SK-N-SH treated with all-trans-retinoic acid at 6 μM for 48 hours (cell line): ENCODE measurements around the gene EPHB2.

Experiments
- ATAC-seq: fragments of 200-7000 bp; cut with Tn5 transposase; 3 replicates; pipeline ENCODE4 v1.9.1; 2020; ENCODE audit warnings: mild to moderate bottlenecking, moderate library complexity
- ARNTL ChIP-seq: fragments of 450-650 bp; formaldehyde crosslinking; IDR thresholded peaks from 2 replicates; pipeline ENCODE4 v1.5.0; 2020; ENCODE audit warnings: low read depth, mild to moderate bottlenecking, moderate library complexity, borderline replicate concordance
- BACH2 ChIP-seq: fragments of 250-450 bp; sonication (Bioruptor Pico); IDR thresholded peaks from 2 replicates; pipeline ENCODE4 v1.9.0; 2021; ENCODE audit warnings: mild to moderate bottlenecking, borderline replicate concordance
- CREB5 ChIP-seq: fragments of 250-450 bp; sonication (Bioruptor Pico); IDR thresholded peaks from 2 replicates; pipeline ENCODE4 v1.5.1; 2020; ENCODE audit warnings: low read depth, mild to moderate bottlenecking, moderate library complexity
- CSDC2 ChIP-seq: fragments of 250-450 bp; sonication (Bioruptor Pico); IDR thresholded peaks from 2 replicates; pipeline ENCODE4 v1.5.0; 2020; ENCODE audit warnings: mild to moderate bottlenecking, moderate library complexity
- CSRNP3 ChIP-seq: fragments of 250-450 bp; sonication (Bioruptor Pico); IDR thresholded peaks from 2 replicates; pipeline ENCODE4 v1.5.1; 2021; ENCODE audit warnings: mild to moderate bottlenecking, moderate library complexity
- ESRRG ChIP-seq: fragments of 250-450 bp; sonication (Bioruptor Pico); IDR thresholded peaks from 2 replicates; pipeline ENCODE4 v1.6.1; 2021; ENCODE audit warnings: mild to moderate bottlenecking
- GLIS3 ChIP-seq: fragments of 250-450 bp; sonication (Bioruptor Pico); IDR thresholded peaks from 2 replicates; pipeline ENCODE4 v1.5.0; 2020; ENCODE audit warnings: mild to moderate bottlenecking, moderate library complexity
- ISL1 ChIP-seq: fragments of 250-450 bp; sonication (Bioruptor Pico); IDR thresholded peaks from 2 replicates; pipeline ENCODE4 v2.1.2; 2022; ENCODE audit warnings: mild to moderate bottlenecking, moderate library complexity
- OSR1 ChIP-seq: fragments of 250-450 bp; sonication (Bioruptor Pico); IDR thresholded peaks from 2 replicates; pipeline ENCODE4 v1.8.0; 2022; ENCODE audit warnings: moderate library complexity, mild to moderate bottlenecking, inconsistent platforms
- PPARA ChIP-seq: fragments of 250-450 bp; sonication (Bioruptor Pico); IDR thresholded peaks from 2 replicates; pipeline ENCODE4 v1.5.0; 2020; ENCODE audit warnings: mild to moderate bottlenecking, borderline replicate concordance
- RARB ChIP-seq: fragments of 250-450 bp; sonication (Bioruptor Pico); IDR thresholded peaks from 2 replicates; pipeline ENCODE4 v1.8.0; 2021; ENCODE audit warnings: mild to moderate bottlenecking, moderate library complexity
- SNAI2 ChIP-seq: fragments of 250-450 bp; sonication (Bioruptor Pico); IDR thresholded peaks from 2 replicates; pipeline ENCODE4 v1.5.0; 2020; ENCODE audit warnings: mild to moderate bottlenecking, moderate library complexity
- TCF4 ChIP-seq: fragments of 250-450 bp; sonication (Bioruptor Pico); IDR thresholded peaks from 2 replicates; pipeline ENCODE4 v1.8.0; 2021; ENCODE audit warnings: mild to moderate bottlenecking, moderate library complexity, borderline replicate concordance
- TOX ChIP-seq: fragments of 250-450 bp; sonication (Bioruptor Pico); IDR thresholded peaks from 2 replicates; pipeline ENCODE4 v1.8.0; 2021; ENCODE audit warnings: mild to moderate bottlenecking, moderate library complexity, borderline replicate concordance
- TSHZ2 ChIP-seq: fragments of 250-450 bp; sonication (Bioruptor Pico); IDR thresholded peaks from 2 replicates; pipeline ENCODE4 v1.5.0; 2020; ENCODE audit warnings: mild to moderate bottlenecking, moderate library complexity
- ZC3H10 ChIP-seq: fragments of 250-450 bp; sonication (Bioruptor Pico); IDR thresholded peaks from 2 replicates; pipeline ENCODE4 v1.5.1; 2021; ENCODE audit warnings: mild to moderate bottlenecking, moderate library complexity
- ZFP3 ChIP-seq: fragments of 250-450 bp; sonication (Bioruptor Pico); IDR thresholded peaks from 2 replicates; pipeline ENCODE4 v1.5.0; 2020; ENCODE audit warnings: mild to moderate bottlenecking, moderate library complexity
- ZFP30 ChIP-seq: fragments of 450-650 bp; formaldehyde crosslinking; IDR thresholded peaks from 2 replicates; pipeline ENCODE4 v1.5.0; 2022; ENCODE audit warnings: mild to moderate bottlenecking, moderate library complexity
- ZNF565 ChIP-seq: fragments of 450-650 bp; formaldehyde crosslinking; conservative IDR thresholded peaks from 2 replicates; pipeline ENCODE4 v1.5.0; 2020; ENCODE audit warnings: low read depth, mild to moderate bottlenecking, moderate library complexity
- ZNF70 ChIP-seq: fragments of 450-650 bp; formaldehyde crosslinking; IDR thresholded peaks from 2 replicates; pipeline ENCODE4 v1.5.0; 2020; ENCODE audit warnings: mild to moderate bottlenecking, moderate library complexity
- ZNF8 ChIP-seq: fragments of 450-650 bp; formaldehyde crosslinking; IDR thresholded peaks from 2 replicates; pipeline ENCODE4 v1.5.0; 2020; ENCODE audit warnings: mild to moderate bottlenecking, moderate library complexity
- TF ChIP-seq, protein P1 (sequence below): fragments of 250-450 bp; sonication (Bioruptor Pico); IDR thresholded peaks from 2 replicates; pipeline ENCODE4 v1.8.0; 2021; ENCODE audit warnings: low read depth, mild to moderate bottlenecking, moderate library complexity, borderline replicate concordance
- TF ChIP-seq, protein P2 (sequence below): fragments of 250-450 bp; sonication (Bioruptor Pico); IDR thresholded peaks from 2 replicates; pipeline ENCODE4 v1.8.0; 2020; ENCODE audit warnings: mild to moderate bottlenecking, moderate library complexity, borderline replicate concordance

The EPHB2 gene

DNA sequence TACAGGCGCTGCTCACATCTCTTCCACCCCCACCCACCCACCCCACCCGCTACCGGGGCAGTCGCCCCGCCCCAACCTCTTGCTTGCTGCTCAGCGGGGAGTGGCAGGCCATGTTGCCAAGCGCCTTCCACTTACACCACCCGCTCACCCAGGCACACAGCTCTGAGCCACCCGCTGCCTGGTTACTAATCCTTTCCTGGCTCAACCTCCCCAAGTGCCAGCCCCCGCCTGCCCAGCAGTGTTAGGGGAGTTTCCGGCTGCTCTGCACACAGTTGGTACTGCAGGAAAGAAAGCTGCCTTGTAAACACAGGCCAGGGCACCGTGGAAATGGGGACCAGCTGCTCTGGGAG, 205.8 kb downstream of the EPHB2 start:
- no peak for ATAC-seq
- no peak for TF ChIP-seq ISL1
- no peak for TF ChIP-seq TSHZ2 (CRISPR knock-in tag)
- TF ChIP-seq ARNTL (CRISPR knock-in tag) = no peak
- TF ChIP-seq GLIS3 = no peak
- no peak for TF ChIP-seq TOX (CRISPR knock-in tag)
- no peak for TF ChIP-seq ESRRG (CRISPR knock-in tag)
- no peak for TF ChIP-seq RARB (CRISPR knock-in tag)
- no peak for TF ChIP-seq ZNF70 (CRISPR knock-in tag)
- TF ChIP-seq SNAI2 (CRISPR knock-in tag) = no peak
- TF ChIP-seq ZFP3 (CRISPR knock-in tag) = no peak
- no peak for TF ChIP-seq ZFP30
- TF ChIP-seq ZNF8 (CRISPR knock-in tag) = no peak
- TF ChIP-seq TCF4 (CRISPR knock-in tag) = no peak
- no peak for TF ChIP-seq PPARA
- TF ChIP-seq, protein P1, sequence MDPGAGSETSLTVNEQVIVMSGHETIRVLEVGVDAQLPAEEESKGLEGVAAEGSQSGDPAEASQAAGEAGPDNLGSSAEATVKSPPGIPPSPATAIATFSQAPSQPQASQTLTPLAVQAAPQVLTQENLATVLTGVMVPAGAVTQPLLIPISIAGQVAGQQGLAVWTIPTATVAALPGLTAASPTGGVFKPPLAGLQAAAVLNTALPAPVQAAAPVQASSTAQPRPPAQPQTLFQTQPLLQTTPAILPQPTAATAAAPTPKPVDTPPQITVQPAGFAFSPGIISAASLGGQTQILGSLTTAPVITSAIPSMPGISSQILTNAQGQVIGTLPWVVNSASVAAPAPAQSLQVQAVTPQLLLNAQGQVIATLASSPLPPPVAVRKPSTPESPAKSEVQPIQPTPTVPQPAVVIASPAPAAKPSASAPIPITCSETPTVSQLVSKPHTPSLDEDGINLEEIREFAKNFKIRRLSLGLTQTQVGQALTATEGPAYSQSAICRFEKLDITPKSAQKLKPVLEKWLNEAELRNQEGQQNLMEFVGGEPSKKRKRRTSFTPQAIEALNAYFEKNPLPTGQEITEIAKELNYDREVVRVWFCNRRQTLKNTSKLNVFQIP (CRISPR knock-in tag) = no peak
- TF ChIP-seq ZC3H10 = no peak
- no peak for TF ChIP-seq CREB5 (CRISPR knock-in tag)

DNA sequence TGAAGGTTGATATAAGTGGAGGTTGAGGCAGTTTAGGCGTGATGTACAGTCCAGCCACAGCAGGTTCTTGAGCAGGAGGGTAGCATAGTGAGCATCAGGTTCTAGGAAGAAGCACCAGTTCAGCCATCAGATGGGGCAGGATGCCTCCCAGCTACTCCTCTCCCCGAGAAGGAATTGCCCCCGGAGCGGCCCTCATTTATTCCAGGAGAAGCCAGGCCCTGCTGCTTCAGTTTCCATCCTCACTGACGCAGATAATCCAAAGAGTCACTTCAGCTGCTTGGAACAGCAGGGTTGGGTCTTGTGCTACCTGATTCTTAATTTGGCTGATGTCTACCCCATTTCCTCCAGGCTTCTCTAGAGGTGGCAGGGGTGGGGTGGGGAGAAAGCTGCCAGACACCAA, 207.3 kb downstream of the EPHB2 start:
- TF ChIP-seq CSRNP3 = no peak
- TF ChIP-seq, protein P2, sequence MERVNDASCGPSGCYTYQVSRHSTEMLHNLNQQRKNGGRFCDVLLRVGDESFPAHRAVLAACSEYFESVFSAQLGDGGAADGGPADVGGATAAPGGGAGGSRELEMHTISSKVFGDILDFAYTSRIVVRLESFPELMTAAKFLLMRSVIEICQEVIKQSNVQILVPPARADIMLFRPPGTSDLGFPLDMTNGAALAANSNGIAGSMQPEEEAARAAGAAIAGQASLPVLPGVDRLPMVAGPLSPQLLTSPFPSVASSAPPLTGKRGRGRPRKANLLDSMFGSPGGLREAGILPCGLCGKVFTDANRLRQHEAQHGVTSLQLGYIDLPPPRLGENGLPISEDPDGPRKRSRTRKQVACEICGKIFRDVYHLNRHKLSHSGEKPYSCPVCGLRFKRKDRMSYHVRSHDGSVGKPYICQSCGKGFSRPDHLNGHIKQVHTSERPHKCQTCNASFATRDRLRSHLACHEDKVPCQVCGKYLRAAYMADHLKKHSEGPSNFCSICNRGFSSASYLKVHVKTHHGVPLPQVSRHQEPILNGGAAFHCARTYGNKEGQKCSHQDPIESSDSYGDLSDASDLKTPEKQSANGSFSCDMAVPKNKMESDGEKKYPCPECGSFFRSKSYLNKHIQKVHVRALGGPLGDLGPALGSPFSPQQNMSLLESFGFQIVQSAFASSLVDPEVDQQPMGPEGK (CRISPR knock-in tag) = no peak
- no peak for TF ChIP-seq OSR1 (CRISPR knock-in tag)
- TF ChIP-seq ZNF565 (CRISPR knock-in tag) = no peak
- ATAC-seq = no peak

DNA sequence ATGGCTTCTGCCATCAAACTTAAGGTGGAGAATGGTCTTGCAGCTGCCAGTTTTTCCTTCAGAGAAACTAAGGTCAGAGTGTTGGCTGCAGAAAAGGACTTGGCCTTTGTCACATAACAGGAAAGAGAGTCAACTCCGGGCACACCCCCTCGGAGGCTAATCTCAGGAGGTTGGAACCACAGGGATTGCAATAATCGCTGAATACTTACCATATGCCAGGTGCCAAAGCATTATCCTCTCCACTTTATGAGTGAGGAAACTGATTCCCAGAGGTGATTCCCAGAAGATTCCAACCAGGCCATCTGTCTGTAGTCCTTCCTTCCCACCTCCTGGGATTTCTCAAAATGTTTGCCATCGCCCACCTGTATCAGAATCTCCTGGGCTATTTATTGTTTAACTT, 208.0 kb downstream of the EPHB2 start:
- ATAC-seq = no peak
- TF ChIP-seq CSRNP3 = no peak
- no peak for TF ChIP-seq CSDC2 (CRISPR knock-in tag)
- TF ChIP-seq ISL1 = no peak
- no peak for TF ChIP-seq BACH2
- TF ChIP-seq, protein P1 (CRISPR knock-in tag) = no peak
- TF ChIP-seq ESRRG (CRISPR knock-in tag) = no peak
- no peak for TF ChIP-seq TSHZ2 (CRISPR knock-in tag)
- TF ChIP-seq OSR1 (CRISPR knock-in tag) = no peak
- TF ChIP-seq ZC3H10 = no peak
- TF ChIP-seq PPARA = no peak
- no peak for TF ChIP-seq TOX (CRISPR knock-in tag)
- no peak for TF ChIP-seq ZNF8 (CRISPR knock-in tag)
